GM18511 (cell line): ENCODE data around the gene CDPF1.
"Not testable (repeated sequence)": the region's sequence is repeated elsewhere in the genome, so short reads cannot be mapped to it uniquely, and the experiment has no call there.

Source experiments
- ATAC-seq: cut with Tn5 transposase; IDR thresholded peaks from one replicate; pipeline ENCODE4 v1.9.1; 2021; ENCODE audit warnings: mild to moderate bottlenecking, moderate library complexity; ENCODE audit not compliant: unreplicated experiment

The CDPF1 gene

GRCh38 chr22:46281866-46282678 lies 32.0 kb upstream of the CDPF1 start:
- ATAC-seq: no peak

DNA sequence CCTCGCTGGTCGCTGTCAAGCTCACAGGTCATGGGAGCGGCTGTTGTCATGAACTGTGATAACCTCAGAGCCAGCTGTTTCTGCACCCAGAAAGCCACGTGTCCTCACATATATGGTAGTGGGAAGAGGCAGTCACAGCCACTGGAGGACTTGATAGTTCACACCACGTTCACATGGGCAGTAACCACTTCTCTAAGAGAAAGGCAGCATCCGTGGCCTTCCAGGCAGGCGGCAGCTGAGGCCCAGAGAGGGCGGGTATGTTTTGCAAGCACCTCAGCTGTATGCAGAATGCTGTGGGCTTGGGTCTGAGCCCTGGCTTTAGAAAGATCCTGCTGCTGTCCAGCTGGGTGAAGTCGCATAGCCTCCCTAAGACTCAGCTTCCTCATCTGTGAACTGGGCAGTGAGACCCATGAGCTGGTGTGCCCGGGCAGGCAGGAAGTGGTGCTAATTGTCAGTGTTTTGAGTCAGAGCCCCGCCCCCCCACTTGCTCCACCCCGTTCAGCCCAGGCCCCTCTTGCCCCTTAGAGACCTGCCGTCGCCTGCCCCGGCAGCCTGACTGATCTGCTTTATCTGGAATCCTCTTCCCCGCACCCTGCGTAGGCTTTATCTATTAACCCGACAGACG lies 31.0 kb upstream of the CDPF1 start:
- peak; percentile 88 for ATAC-seq

- ATAC-seq: no peak
Observed at GRCh38 chr22:46280063-46280817, 30.1 kb upstream of the CDPF1 start.

DNA sequence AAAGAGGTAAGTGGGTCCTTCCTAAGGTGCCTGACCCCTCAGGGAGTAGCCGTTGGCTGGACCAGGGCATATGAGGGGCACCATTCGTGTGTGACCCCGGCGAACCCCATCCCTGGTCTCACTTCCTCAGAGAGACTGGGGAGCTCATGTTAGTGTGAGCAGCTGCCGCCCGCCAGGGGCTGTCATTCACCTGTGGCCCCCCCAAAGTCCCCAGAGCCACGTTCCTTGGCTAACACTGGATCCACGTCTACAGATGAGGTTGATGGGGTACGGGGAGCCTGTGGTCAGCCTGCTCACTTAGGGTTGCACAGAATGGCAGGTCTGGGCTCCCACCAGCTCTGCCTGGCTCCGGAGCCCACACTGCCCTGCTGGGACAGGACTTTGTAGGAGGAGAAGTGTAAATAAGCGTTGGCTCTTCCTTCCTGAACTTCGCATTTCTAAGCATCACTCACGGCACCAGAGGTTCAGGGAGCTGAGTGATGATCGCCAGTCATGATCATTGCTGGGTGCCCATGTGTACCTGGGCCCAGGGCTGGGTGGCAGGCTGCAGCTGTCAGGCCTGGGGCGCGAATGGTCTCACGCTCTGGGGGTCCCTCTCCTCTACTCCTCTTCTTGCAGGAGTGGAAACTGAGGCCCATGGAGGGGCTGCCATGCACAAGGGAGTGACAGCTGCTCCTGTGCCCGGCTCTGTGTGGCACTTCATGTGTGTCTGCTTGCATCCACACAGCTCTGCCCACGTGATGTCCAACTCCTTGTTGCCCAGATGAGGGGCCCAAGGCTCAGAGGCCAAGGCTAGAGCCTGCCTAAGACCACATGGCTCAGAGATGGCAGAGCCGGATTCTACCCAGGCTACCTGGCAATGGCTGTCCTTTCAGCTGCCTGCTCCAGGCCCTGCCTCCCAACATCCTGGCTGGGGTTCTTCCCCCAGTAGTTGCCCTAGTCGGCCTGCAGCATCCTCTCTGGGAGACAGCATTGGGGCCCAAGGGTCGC lies 28.9 kb upstream of the CDPF1 start:
- ATAC-seq: no peak

GRCh38 chr22:46276563-46276962 lies 26.5 kb upstream of the CDPF1 start:
- no peak for ATAC-seq

- no peak for ATAC-seq
Observed at GRCh38 chr22:46275455-46276122, 25.5 kb upstream of the CDPF1 start.

DNA sequence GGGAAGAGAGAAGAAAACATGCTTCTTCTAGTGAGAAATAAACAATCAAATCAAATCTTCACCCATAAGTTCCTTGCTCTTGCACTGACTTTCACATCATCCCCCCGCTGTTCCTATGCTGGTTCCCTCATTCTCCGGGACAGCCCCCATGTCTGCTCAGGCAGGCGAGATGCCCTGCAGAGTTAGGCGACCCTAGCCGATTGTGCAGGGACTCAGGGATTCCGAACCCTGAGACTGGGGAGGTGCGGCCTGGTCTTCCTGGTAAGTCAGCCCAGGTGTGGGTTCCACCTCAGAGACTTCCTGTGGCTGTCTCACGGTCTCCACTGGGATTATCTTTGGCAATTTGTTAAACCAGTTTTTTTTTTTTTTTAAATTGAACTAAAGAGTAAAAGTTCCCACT lies 24.3 kb upstream of the CDPF1 start:
- ATAC-seq: no peak

GRCh38 chr22:46273432-46274148 lies 23.5 kb upstream of the CDPF1 start:
- no peak for ATAC-seq

DNA sequence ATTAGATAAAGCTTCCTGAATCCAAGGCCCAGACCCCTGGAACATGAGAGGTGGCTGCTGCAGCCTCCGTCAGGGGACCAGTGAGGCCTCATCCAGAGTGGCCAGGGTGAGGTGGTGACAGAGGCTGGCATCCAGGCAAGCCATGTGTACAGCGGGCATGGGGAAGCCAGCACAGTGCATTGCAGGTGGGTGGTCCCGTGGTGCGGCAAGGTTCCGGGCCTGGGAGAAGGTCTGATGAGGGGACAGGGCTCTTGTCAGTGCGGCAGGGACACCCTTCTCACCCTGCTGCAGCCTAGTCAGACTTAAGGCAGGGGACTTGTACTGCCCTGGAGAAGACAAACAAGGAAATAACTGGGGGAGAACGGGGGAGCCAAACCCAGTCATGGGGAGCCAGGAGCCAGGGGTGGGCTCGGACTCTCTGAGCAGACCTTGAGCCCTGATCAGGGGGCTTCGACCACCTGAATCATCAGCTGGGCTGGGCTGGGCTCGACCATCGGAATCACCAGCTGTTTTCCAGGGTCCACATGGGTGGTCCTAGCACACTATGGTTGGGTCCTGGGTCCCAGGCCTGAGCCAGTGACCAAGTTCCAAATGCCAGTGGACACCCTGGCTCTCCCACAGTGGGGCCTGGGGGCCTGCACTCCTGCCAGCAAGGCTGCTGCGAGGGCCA lies 22.8 kb upstream of the CDPF1 start:
- no peak for ATAC-seq

- ATAC-seq: no peak
Observed at GRCh38 chr22:46272196-46272595, 22.1 kb upstream of the CDPF1 start.

DNA sequence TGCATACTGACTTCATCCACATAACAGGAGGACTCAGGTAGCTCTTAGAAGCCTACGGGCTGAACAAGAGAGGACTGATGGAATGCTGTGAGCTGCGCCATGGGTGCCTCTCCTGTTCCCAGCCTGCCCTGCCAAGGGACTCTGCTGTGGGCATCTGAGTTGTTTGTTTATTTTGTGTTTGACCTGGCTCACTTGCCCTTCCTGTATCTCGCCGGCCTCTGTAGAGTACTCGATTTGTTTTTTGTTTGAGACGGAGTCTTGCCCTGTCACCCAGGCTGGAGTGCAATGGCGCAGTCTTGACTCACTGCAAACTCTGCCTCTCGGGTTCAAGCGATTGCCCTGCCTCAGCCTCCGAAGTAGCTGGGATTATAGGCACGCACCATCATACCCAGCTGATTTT lies 19.5 kb upstream of the CDPF1 start:
- no peak for ATAC-seq

GRCh38 chr22:46267431-46268279 lies 17.6 kb upstream of the CDPF1 start, which contains the start of gene TTC38:
TSS of gene TTC38 (plus strand) at chr22:46268008. CDS start at chr22:46268040, 32 bp downstream.
- peak; percentile 81 for ATAC-seq

DNA sequence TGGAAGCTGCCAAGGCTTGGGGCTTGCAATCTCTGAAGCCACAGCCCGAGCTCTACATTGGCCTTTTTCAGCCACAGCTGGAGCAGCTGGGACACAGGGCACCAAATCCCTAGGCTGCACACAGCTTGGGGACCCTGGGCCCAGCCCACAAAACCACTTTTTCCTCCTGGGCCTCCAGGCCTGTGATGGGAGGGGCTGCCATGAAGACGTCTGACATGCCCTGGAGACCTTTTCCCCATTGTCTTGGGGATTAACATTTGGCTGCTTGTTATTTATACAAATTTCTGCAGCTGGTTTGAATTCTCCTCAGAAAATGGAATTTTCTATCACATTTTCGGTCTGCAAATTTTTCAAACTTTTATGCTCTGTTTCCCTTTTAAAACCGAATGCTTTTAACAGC lies 15.5 kb upstream of the CDPF1 start:
- not testable (repeated sequence) for ATAC-seq

DNA sequence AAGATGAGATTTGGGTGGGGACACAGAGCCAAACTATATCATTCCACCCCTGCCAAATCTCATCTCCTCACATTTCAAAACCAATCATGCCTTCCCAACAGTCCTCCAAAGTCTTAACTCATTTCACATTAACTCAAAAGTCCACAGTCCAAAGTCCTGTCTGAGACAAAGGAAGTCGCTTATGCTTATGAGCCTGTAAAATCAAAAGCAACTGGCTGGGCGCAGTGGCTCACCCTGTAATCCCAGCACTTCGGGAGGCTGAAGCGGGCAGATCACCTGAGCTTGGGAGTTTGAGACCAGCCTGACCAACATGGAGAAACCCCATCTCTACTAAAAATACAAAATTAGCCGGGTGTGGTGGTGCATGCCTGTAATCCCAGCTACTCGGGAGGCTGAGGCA lies 14.4 kb upstream of the CDPF1 start:
- ATAC-seq: not testable (repeated sequence)

DNA sequence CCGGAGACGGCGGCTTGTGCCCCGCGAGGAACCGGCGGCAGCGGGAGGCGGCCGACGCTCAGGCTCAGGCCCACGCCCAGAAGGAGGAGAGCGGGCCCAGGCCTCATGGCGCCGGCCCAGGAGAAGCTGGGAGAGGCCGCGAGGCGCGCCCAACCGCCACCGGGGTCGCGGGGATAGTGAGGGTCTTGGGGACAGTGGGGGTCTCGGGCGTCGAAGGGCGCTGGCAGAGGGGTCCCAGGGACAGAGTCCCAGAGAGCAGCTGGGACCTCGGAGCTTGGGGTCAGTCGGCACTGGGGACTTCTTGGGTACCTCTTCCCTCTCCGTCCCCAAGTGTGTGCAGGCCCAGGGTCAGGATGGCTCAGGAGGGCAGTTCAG lies 13.1 kb upstream of the CDPF1 start, which contains the start of gene PKDREJ:
PKDREJ (minus strand) TSS at position 128 of the 375 bp plus-strand sequence; CDS start at position 107, 21 bp downstream.
- no peak for ATAC-seq

- no peak for ATAC-seq
Observed at GRCh38 chr22:46262449-46263215, 12.5 kb upstream of the CDPF1 start.

DNA sequence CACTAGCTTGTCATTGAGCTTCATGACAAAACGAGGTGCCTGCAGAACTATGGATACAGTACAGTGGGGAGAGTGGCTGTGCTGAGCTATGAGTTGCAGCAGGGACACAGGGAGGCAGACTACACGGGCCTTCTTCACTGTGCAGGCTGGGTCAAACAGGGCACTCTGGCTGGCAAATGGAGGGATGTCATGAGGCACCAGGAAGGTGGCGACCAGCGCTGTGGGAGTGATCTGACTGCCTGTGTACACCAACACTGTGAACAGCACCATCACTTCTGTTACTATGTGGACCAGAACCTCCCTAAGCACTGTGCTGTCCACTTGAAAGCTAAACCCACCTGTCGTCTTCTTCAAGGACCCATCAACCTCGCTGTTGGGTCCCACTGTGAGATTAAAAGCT lies 9.9 kb upstream of the CDPF1 start:
- ATAC-seq: no peak
